Vagina (tissue), 2 donors: ENCODE results near the gene SRD5A1. TPM values are rescaled to one million over a fixed set of nuclear protein-coding genes. Genes with fewer than 3 reads are reported as not detected.

Experiments
- DNase-seq, 2 donors: peaks; one replicate each; pipeline ENCODE4 v3.0.0-alpha.2; 2017; ENCODE audit errors: extremely low spot score in 2 of 2
- H3K27ac ChIP-seq: fragments of 200-600 bp; sonication (generic); one replicate; pipeline ENCODE4 v1.5.1; 2019
- H3K27me3 ChIP-seq: fragments of 200-600 bp; sonication (generic); one replicate; pipeline ENCODE4 v1.5.1; 2019
- H3K36me3 ChIP-seq, 2 donors: fragments of 200-600 bp; sonication (generic); one replicate each; pipeline ENCODE4 v1.5.1; 2017 to 2019
- H3K4me1 ChIP-seq: fragments of 200-600 bp; sonication (generic); one replicate; pipeline ENCODE4 v1.5.1; 2019
- H3K4me3 ChIP-seq, 2 donors: fragments of 200-600 bp; sonication (generic); 1 replicate in 1 of 2; 2 replicates in 1 of 2; pipeline ENCODE4 v1.5.1; 2016 to 2019
- H3K9me3 ChIP-seq: fragments of 200-600 bp; sonication (generic); one replicate; pipeline ENCODE4 v1.5.1; 2019
- CTCF ChIP-seq, 3 experiments: fragments of 450-650 bp in 2 of 3; fragments of 200-600 bp in 1 of 3; sonication (generic) in 1 of 3; IDR thresholded peaks; one replicate each; pipeline ENCODE4 v1.5.1; 2017 to 2019; ENCODE audit warnings: antibody characterized with exemption in 3 of 3, mild to moderate bottlenecking in 2 of 3, moderate library complexity in 2 of 3
- POLR2A ChIP-seq, 2 donors: fragments of 450-650 bp; IDR thresholded peaks; one replicate each; pipeline ENCODE4 v1.6.1; 2017; ENCODE audit warnings: antibody characterized with exemption in 2 of 2, mild to moderate bottlenecking in 2 of 2, moderate library complexity in 2 of 2
- POLR2AphosphoS5 ChIP-seq, 2 donors: sonication (generic); formaldehyde crosslinking; IDR thresholded peaks; one replicate each; pipeline ENCODE4 v1.9.0; 2017; ENCODE audit warnings: antibody characterized with exemption in 2 of 2, mild to moderate bottlenecking in 2 of 2, low read depth in 1 of 2; ENCODE audit not compliant: insufficient read depth in 1 of 2
- intact Hi-C: fragments of 100-400 bp; cut with DNase I; formaldehyde crosslinking; loops from one replicate; pipeline ENCODE4 v1.15.1; 2023
- total RNA-seq: library from RNA; depleted of rRNA; stranded (reverse); fragments of >200 nt; gene quantifications from one replicate; pipeline ENCODE4 v1.2.3, GENCODE V29; 2016

The SRD5A1 gene
- total RNA-seq, 1 donor from 2014 or later, result 45.4 TPM

GRCh38 chr5:6593148-6594016 is 39.9 kb upstream of the SRD5A1 start:
- Histone ChIP-seq H3K36me3 (peaks cover 0 to 10% of the 10 kb centered on the region in 2 donors), H3K4me1 (peaks cover 10% of the 10 kb centered on the region), H3K27ac (no peak overlapping the region), H3K27me3 (no peaks in the 10 kb centered on the region), H3K4me3 (no peak overlapping the region), H3K9me3 (no peaks in the 10 kb centered on the region)
- intact Hi-C loops, result no loop called here
- TF ChIP-seq CTCF (IDR thresholded peaks at IDR 0.05) (no peak), POLR2A (IDR thresholded peaks at IDR 0.05) (no peak), POLR2AphosphoS5 (IDR thresholded peaks at IDR 0.05; ENCODE audit: insufficient read depth in 1 of 2, low read depth in 1 of 2) (no peak)
- DNase-seq, result peak in 1 of 2 donors; percentile 64

GRCh38 chr5:6594066-6594465 is 39.2 kb upstream of the SRD5A1 start:
- peaks cover 10% of the 10 kb centered on the region for H3K4me1 ChIP-seq
- no peak overlapping the region for H3K27ac ChIP-seq
- TF ChIP-seq POLR2A (IDR thresholded peaks at IDR 0.05) (no peak), CTCF (IDR thresholded peaks at IDR 0.05) (no peak), POLR2AphosphoS5 (IDR thresholded peaks at IDR 0.05; ENCODE audit: insufficient read depth in 1 of 2, low read depth in 1 of 2) (no peak)
- no peaks in the 10 kb centered on the region for H3K27me3 ChIP-seq
- H3K36me3 ChIP-seq, result peaks cover 0 to 16% of the 10 kb centered on the region in 2 donors
- H3K4me3 ChIP-seq, result no peak overlapping the region
- DNase-seq, result peak in 1 of 2 donors; percentile 56
- intact Hi-C loops, result no loop called here
- H3K9me3 ChIP-seq, result no peaks in the 10 kb centered on the region

- Histone ChIP-seq H3K27me3 (no peaks in the 10 kb centered on the region), H3K4me3 (no peak overlapping the region), H3K27ac (no peak overlapping the region), H3K9me3 (no peaks in the 10 kb centered on the region), H3K4me1 (peaks cover 10% of the 10 kb centered on the region), H3K36me3 (peaks cover 0 to 25% of the 10 kb centered on the region in 2 donors)
- peak in 1 of 2 donors; percentile 62 for DNase-seq
- intact Hi-C loops, result no loop called here
- TF ChIP-seq POLR2AphosphoS5 (IDR thresholded peaks at IDR 0.05; ENCODE audit: insufficient read depth in 1 of 2, low read depth in 1 of 2), result no peak
- no peak for TF ChIP-seq CTCF (IDR thresholded peaks at IDR 0.05)
- no peak for TF ChIP-seq POLR2A (IDR thresholded peaks at IDR 0.05)
Measured at GRCh38 chr5:6595405-6595804, 37.8 kb upstream of the SRD5A1 start.

- no peak overlapping the region for H3K4me3 ChIP-seq
- H3K9me3 ChIP-seq, result no peaks in the 10 kb centered on the region
- no peak for TF ChIP-seq POLR2AphosphoS5 (IDR thresholded peaks at IDR 0.05; ENCODE audit: insufficient read depth in 1 of 2, low read depth in 1 of 2)
- no peak for TF ChIP-seq CTCF (IDR thresholded peaks at IDR 0.05)
- TF ChIP-seq POLR2A (IDR thresholded peaks at IDR 0.05), result no peak
- peaks cover 10% of the 10 kb centered on the region for H3K4me1 ChIP-seq
- H3K27me3 ChIP-seq, result no peaks in the 10 kb centered on the region
- intact Hi-C loops, result no loop called here
- DNase-seq, result no peak
- H3K36me3 ChIP-seq, result peaks cover 0 to 34% of the 10 kb centered on the region in 2 donors
- H3K27ac ChIP-seq, result no peak overlapping the region
Measured at GRCh38 chr5:6596388-6596787, 36.9 kb upstream of the SRD5A1 start.

GRCh38 chr5:6597557-6597956 is 35.7 kb upstream of the SRD5A1 start:
- DNase-seq, result peak in 1 of 2 donors; percentile 56
- Histone ChIP-seq H3K27me3 (no peaks in the 10 kb centered on the region), H3K4me3 (no peak overlapping the region)

More at GRCh38 chr5:6597557-6597956, 35.7 kb upstream of the SRD5A1 start:
- Histone ChIP-seq H3K9me3 (no peaks in the 10 kb centered on the region), H3K36me3 (peaks cover 0 to 45% of the 10 kb centered on the region in 2 donors), H3K27ac (peak overlapping the region; percentile 40), H3K4me1 (peaks cover 8% of the 10 kb centered on the region)
- intact Hi-C loops, result no loop called here
- TF ChIP-seq POLR2A (IDR thresholded peaks at IDR 0.05) (no peak), POLR2AphosphoS5 (IDR thresholded peaks at IDR 0.05; ENCODE audit: insufficient read depth in 1 of 2, low read depth in 1 of 2) (no peak), CTCF (IDR thresholded peaks at IDR 0.05) (no peak)
